NOMO-1 treated with DMSO at 0.1 percent for 48 hours (cell line): ENCODE results near the gene OR2AE1.
"Not testable (repeated sequence)": the region's sequence is repeated elsewhere in the genome, so short reads cannot be mapped to it uniquely, and the experiment has no call there.

Experiments used
- DNase-seq: peaks from one replicate; lab custom pipeline; 2025; ENCODE audit not compliant: unreplicated experiment; lab: John Stamatoyannopoulos, UW

The OR2AE1 gene

GRCh38 chr7:99876933-99877332, at the start of gene OR2AE1:
OR2AE1 (minus strand) TSS chr7:99877033; CDS start chr7:99877033, 0 bp downstream.
- DNase-seq = no peak

- no peak for DNase-seq
Measured at GRCh38 chr7:99926321-99926720, 49.5 kb upstream of the OR2AE1 start.

GRCh38 chr7:99923200-99923599, 46.4 kb upstream of the OR2AE1 start:
- DNase-seq = no peak

- no peak for DNase-seq
Measured at GRCh38 chr7:99920149-99920548, 43.3 kb upstream of the OR2AE1 start.

GRCh38 chr7:99919814-99920112, 42.9 kb upstream of the OR2AE1 start:
- DNase-seq = no peak

- peak; percentile 98 for DNase-seq
Measured at GRCh38 chr7:99918959-99919813, 42.4 kb upstream of the OR2AE1 start, which contains the start of gene TRIM4. TRIM4 (minus strand) TSS chr7:99919530; CDS start chr7:99919401, 129 bp downstream.

GRCh38 chr7:99910976-99911375, 34.1 kb upstream of the OR2AE1 start:
- DNase-seq = no peak

GRCh38 chr7:99901581-99901980, 24.7 kb upstream of the OR2AE1 start:
- DNase-seq = no peak

- DNase-seq = no peak
Measured at GRCh38 chr7:99899830-99900519, 23.1 kb upstream of the OR2AE1 start.

- no peak for DNase-seq
Measured at GRCh38 chr7:99898836-99899235, 22.0 kb upstream of the OR2AE1 start.

GRCh38 chr7:99898023-99898357, 21.2 kb upstream of the OR2AE1 start:
- DNase-seq = no peak

GRCh38 chr7:99897322-99898022, 20.6 kb upstream of the OR2AE1 start:
- DNase-seq = no peak

GRCh38 chr7:99894738-99895137, 17.9 kb upstream of the OR2AE1 start:
- DNase-seq = no peak

- no peak for DNase-seq
Measured at GRCh38 chr7:99893280-99893679, 16.4 kb upstream of the OR2AE1 start.

- not testable (repeated sequence) for DNase-seq
Measured at GRCh38 chr7:99890348-99890747, 13.5 kb upstream of the OR2AE1 start.

- not testable (repeated sequence) for DNase-seq
Measured at GRCh38 chr7:99888366-99888765, 11.5 kb upstream of the OR2AE1 start.

GRCh38 chr7:99881370-99881769, 4.5 kb upstream of the OR2AE1 start:
- DNase-seq = no peak

- no peak for DNase-seq
Measured at GRCh38 chr7:99876491-99876890, 342 bp downstream of the OR2AE1 start.

GRCh38 chr7:99868246-99868645, 8.6 kb downstream of the OR2AE1 start:
- no peak for DNase-seq

GRCh38 chr7:99867477-99867876, 9.4 kb downstream of the OR2AE1 start:
- not testable (repeated sequence) for DNase-seq

- DNase-seq = peak; percentile 71
Measured at GRCh38 chr7:99863847-99864440, 12.9 kb downstream of the OR2AE1 start.
